Cardiac fibroblast (primary cell): ENCODE measurements around the gene TBC1D1.
A peak's percentile ranks its signal among the peaks of the same experiment; 100 is the strongest.

Experiments used
- DNase-seq, 2 donors: peaks; one replicate each; pipeline versions ENCODE4 v3.0.0 to v3.0.0-alpha.2; 2010; ENCODE audit warnings: low read depth in 2 of 2
- H3K4me3 ChIP-seq, 2 donors: replicated peaks in 1 of 2; 1 replicate in 1 of 2; 2 replicates in 1 of 2; pipeline ENCODE4 v1.5.1; 2011; ENCODE audit warnings: low read depth in 2 of 2, low read length in 2 of 2, mild to moderate bottlenecking in 2 of 2, moderate library complexity in 1 of 2
- CTCF ChIP-seq: IDR thresholded peaks from one replicate; pipeline ENCODE4 v1.5.1; 2011; ENCODE audit warnings: low read depth, mild to moderate bottlenecking, low read length, inconsistent platforms

The TBC1D1 gene

GRCh38 chr4:38151873-38152272 lies 261.0 kb downstream of the TBC1D1 start:
- no peak overlapping the region for H3K4me3 ChIP-seq
- no peak for TF ChIP-seq CTCF
- no peak for DNase-seq

GRCh38 chr4:38152305-38152704 lies 261.4 kb downstream of the TBC1D1 start:
- no peak for TF ChIP-seq CTCF
- H3K4me3 ChIP-seq: no peak overlapping the region
- no peak for DNase-seq

- no peak overlapping the region for H3K4me3 ChIP-seq
- no peak for DNase-seq
- TF ChIP-seq CTCF: no peak
These were observed 262.0 kb downstream of the TBC1D1 start for GRCh38 chr4:38152721-38153386.

GRCh38 chr4:38153387-38153760 lies 262.5 kb downstream of the TBC1D1 start:
- H3K4me3 ChIP-seq: no peak overlapping the region
- no peak for TF ChIP-seq CTCF
- no peak for DNase-seq

GRCh38 chr4:38154252-38154651 lies 263.4 kb downstream of the TBC1D1 start:
- DNase-seq: no peak
- TF ChIP-seq CTCF: no peak
- H3K4me3 ChIP-seq: no peak overlapping the region

GRCh38 chr4:38154681-38155588 lies 264.1 kb downstream of the TBC1D1 start:
- no peak overlapping the region for H3K4me3 ChIP-seq
- peak in 1 of 2 donors; percentile 42 for DNase-seq
- TF ChIP-seq CTCF: no peak
